ENCODE results near the gene STIMATE.

GRCh38 chr3:52896613-52897012, 735 bp downstream of the STIMATE start:
- TF ChIP-seq CTCF (IDR thresholded peaks at IDR 0.05) (no peak), POLR2A (IDR thresholded peaks at IDR 0.05) (no peak), POLR2AphosphoS5 (IDR thresholded peaks at IDR 0.05) (no peak)
